Left ventricle myocardium inferior (tissue), 1 donor: ENCODE data around the gene SPAM1. TPM values are rescaled to one million over a fixed set of nuclear protein-coding genes. Genes with fewer than 3 reads are reported as not detected.
"Not testable (repeated sequence)": the region's sequence is repeated elsewhere in the genome, so short reads cannot be mapped to it uniquely, and the experiment has no call there.

ENCODE experiments used
- DNase-seq: peaks from one replicate; pipeline ENCODE4 v3.0.0-alpha.2; 2020
- H3K27ac ChIP-seq: fragments of 200-600 bp; replicated peaks from 2 replicates; pipeline ENCODE4 v1.8.0; 2021
- H3K27me3 ChIP-seq: fragments of 200-600 bp; 2 replicates; pipeline ENCODE4 v1.8.0; 2021; ENCODE audit warnings: low read depth
- H3K36me3 ChIP-seq: fragments of 200-600 bp; 2 replicates; pipeline ENCODE4 v1.8.0; 2021
- H3K4me1 ChIP-seq: fragments of 200-600 bp; 2 replicates; pipeline ENCODE4 v1.8.0; 2021
- H3K4me3 ChIP-seq: fragments of 200-600 bp; 2 replicates; pipeline ENCODE4 v1.8.0; 2021; ENCODE audit warnings: mild to moderate bottlenecking, moderate library complexity
- H3K9me3 ChIP-seq: fragments of 200-600 bp; replicated peaks from 2 replicates; pipeline ENCODE4 v1.8.0; 2021
- intact Hi-C: fragments of 100-400 bp; cut with micrococcal nuclease; formaldehyde crosslinking; loops from one replicate; pipeline ENCODE4 v1.11.0; 2022
- total RNA-seq: library from RNA; stranded (reverse); fragmentation: NEBNext Ultra II Directional; extraction: Animal tissue kit (Norgen Biotek cat#: 25700); gene quantifications from one replicate; pipeline ENCODE4 v1.2.1, GENCODE V29; 2021
- TF ChIP-seq, protein P1 (sequence below): fragments of 200-600 bp; IDR thresholded peaks from 2 replicates; pipeline ENCODE4 v1.8.0; 2021; ENCODE audit warnings: antibody characterized with exemption, mild to moderate bottlenecking, borderline replicate concordance
- donor health status: DM: no; HTN: yes; CAD: no; lungs with severe emphysema.

SPAM1 gene
- total RNA-seq, 1 donor from 2014 or later, result not detected

- peaks cover 5% of the 10 kb centered on the region for H3K4me1 ChIP-seq
- peaks cover 21% of the 10 kb centered on the region for H3K9me3 ChIP-seq
- intact Hi-C loops, result no loop called here
- H3K4me3 ChIP-seq, result no peak overlapping the region
- H3K27ac ChIP-seq, result no peak overlapping the region
- H3K27me3 ChIP-seq, result no peaks in the 10 kb centered on the region
- no peak for DNase-seq
- H3K36me3 ChIP-seq, result no peaks in the 10 kb centered on the region
- TF ChIP-seq, protein P1, sequence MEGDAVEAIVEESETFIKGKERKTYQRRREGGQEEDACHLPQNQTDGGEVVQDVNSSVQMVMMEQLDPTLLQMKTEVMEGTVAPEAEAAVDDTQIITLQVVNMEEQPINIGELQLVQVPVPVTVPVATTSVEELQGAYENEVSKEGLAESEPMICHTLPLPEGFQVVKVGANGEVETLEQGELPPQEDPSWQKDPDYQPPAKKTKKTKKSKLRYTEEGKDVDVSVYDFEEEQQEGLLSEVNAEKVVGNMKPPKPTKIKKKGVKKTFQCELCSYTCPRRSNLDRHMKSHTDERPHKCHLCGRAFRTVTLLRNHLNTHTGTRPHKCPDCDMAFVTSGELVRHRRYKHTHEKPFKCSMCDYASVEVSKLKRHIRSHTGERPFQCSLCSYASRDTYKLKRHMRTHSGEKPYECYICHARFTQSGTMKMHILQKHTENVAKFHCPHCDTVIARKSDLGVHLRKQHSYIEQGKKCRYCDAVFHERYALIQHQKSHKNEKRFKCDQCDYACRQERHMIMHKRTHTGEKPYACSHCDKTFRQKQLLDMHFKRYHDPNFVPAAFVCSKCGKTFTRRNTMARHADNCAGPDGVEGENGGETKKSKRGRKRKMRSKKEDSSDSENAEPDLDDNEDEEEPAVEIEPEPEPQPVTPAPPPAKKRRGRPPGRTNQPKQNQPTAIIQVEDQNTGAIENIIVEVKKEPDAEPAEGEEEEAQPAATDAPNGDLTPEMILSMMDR, result no peak
These were observed 73.9 kb downstream of the SPAM1 start for GRCh38 chr7:123998921-123999320.

DNA sequence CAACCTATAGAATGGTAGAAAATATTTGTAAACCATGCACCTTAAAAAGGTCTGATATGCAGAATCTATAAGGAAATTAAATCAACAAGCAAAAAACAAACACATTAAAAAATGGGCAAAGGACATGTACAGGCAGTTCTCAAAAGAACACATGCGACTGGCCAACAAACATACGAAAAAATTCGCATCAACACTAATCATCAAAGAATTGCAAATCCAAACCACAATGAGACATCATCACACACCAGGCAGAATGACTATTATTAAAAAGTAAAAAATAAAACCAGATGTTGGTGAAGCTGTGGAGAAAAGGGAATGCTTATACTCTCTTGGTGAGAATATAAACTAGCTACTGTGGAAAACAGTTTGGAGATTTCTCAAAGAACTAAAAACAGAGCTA is 74.7 kb downstream of the SPAM1 start:
- TF ChIP-seq, protein P1, result no peak
- intact Hi-C loops, result no loop called here
- Histone ChIP-seq H3K9me3 (peaks cover 21% of the 10 kb centered on the region), H3K27ac (no peak overlapping the region), H3K36me3 (no peaks in the 10 kb centered on the region), H3K4me1 (no peaks in the 10 kb centered on the region), H3K4me3 (no peak overlapping the region), H3K27me3 (no peaks in the 10 kb centered on the region)
- no peak for DNase-seq

- H3K4me3 ChIP-seq, DNase-seq, intact Hi-C loops, H3K9me3 ChIP-seq, H3K27me3 ChIP-seq, H3K27ac ChIP-seq, H3K4me1 ChIP-seq, H3K36me3 ChIP-seq: not testable (repeated sequence)
These were observed 83.3 kb downstream of the SPAM1 start for GRCh38 chr7:124008296-124008695.

GRCh38 chr7:124009321-124009720 is 84.3 kb downstream of the SPAM1 start:
- TF ChIP-seq, protein P1, result no peak
- Histone ChIP-seq H3K4me1 (no peaks in the 10 kb centered on the region), H3K27ac (no peak overlapping the region), H3K27me3 (no peaks in the 10 kb centered on the region), H3K9me3 (no peaks in the 10 kb centered on the region), H3K36me3 (no peaks in the 10 kb centered on the region), H3K4me3 (no peak overlapping the region)
- intact Hi-C loops, result no loop called here
- no peak for DNase-seq

Other genes starting within 250 kb of the SPAM1 start
- 27.5 TPM for gene WASL, start 176.2 kb upstream of the SPAM1 start, total RNA-seq
- not detected for gene HYAL4, start 80.1 kb upstream of the SPAM1 start, total RNA-seq
- not detected for gene TMEM229A, start 107.8 kb downstream of the SPAM1 start, total RNA-seq